Subcutaneous abdominal adipose tissue (tissue), 5 donors: ENCODE results near the gene P2RY2.

Experiments
- H3K27ac ChIP-seq: one replicate; pipeline ENCODE4 v1.7.0; 2013; ENCODE audit warnings: low read depth, mild to moderate bottlenecking, inconsistent platforms, low read length, moderate library complexity
- H3K27me3 ChIP-seq, 5 donors: one replicate each; pipeline ENCODE4 v1.7.0; 2013; ENCODE audit warnings: low read length in 5 of 5, inconsistent platforms in 1 of 5; ENCODE audit not compliant: control insufficient read depth in 5 of 5, insufficient read depth in 4 of 5
- H3K36me3 ChIP-seq, 5 donors: one replicate each; pipeline ENCODE4 v1.7.0; 2013; ENCODE audit warnings: low read length in 5 of 5; ENCODE audit not compliant: control insufficient read depth in 5 of 5, insufficient read depth in 5 of 5
- H3K4me1 ChIP-seq, 5 donors: one replicate each; pipeline ENCODE4 v1.7.0; 2013; ENCODE audit warnings: low read length in 5 of 5, mild to moderate bottlenecking in 3 of 5, moderate library complexity in 1 of 5; ENCODE audit not compliant: control insufficient read depth in 5 of 5, insufficient read depth in 5 of 5
- H3K4me3 ChIP-seq, 5 donors: one replicate each; pipeline ENCODE4 v1.7.0; 2013; ENCODE audit warnings: low read length in 5 of 5, low read depth in 1 of 5
- H3K9ac ChIP-seq, 5 donors: one replicate each; pipeline ENCODE4 v1.7.0; 2013; ENCODE audit warnings: low read length in 5 of 5, mild to moderate bottlenecking in 4 of 5, moderate library complexity in 3 of 5
- H3K9me3 ChIP-seq, 5 donors: one replicate each; pipeline ENCODE4 v1.7.0; 2013; ENCODE audit warnings: low read length in 5 of 5; ENCODE audit not compliant: control insufficient read depth in 5 of 5
- donor health status: healthy.
- donor health status: healthy.
- donor health status: healthy.
- donor health status: healthy.
- donor health status: healthy.

Gene P2RY2

GRCh38 chr11:73217131-73217809 lies 811 bp upstream of the P2RY2 start:
- Histone ChIP-seq H3K27ac (no peak overlapping the region), H3K9me3 (no peaks in the 10 kb centered on the region), H3K9ac (peak overlapping the region in 3 of 5 donors; percentile 8 to 58 (median 33)), H3K4me3 (peak overlapping the region in 3 of 5 donors; percentile 63 to 70 (median 66)), H3K4me1 (peaks cover 0 to 25% (median 15%) of the 10 kb centered on the region in 5 donors), H3K36me3 (no peaks in the 10 kb centered on the region), H3K27me3 (peaks cover 0 to 10% (median 0%) of the 10 kb centered on the region in 5 donors)

GRCh38 chr11:73217810-73218105 lies 323 bp upstream of the P2RY2 start:
- Histone ChIP-seq H3K27ac (no peak overlapping the region), H3K27me3 (peaks cover 0 to 10% (median 0%) of the 10 kb centered on the region in 5 donors), H3K9me3 (no peaks in the 10 kb centered on the region), H3K9ac (peak overlapping the region in 4 of 5 donors; percentile 8 to 73 (median 46)), H3K4me1 (peaks cover 0 to 25% (median 15%) of the 10 kb centered on the region in 5 donors), H3K36me3 (no peaks in the 10 kb centered on the region), H3K4me3 (peak overlapping the region in 4 of 5 donors; percentile 50 to 70 (median 64))

- no peak overlapping the region for H3K27ac ChIP-seq
- H3K9ac ChIP-seq: peak overlapping the region in 3 of 5 donors; percentile 33 to 73 (median 58)
Observed at GRCh38 chr11:73218830-73219215, 742 bp downstream of the P2RY2 start.

GRCh38 chr11:73219396-73220285 lies 1.6 kb downstream of the P2RY2 start:
- Histone ChIP-seq H3K9ac (no peak overlapping the region), H3K4me3 (no peak overlapping the region), H3K9me3 (no peaks in the 10 kb centered on the region), H3K27ac (no peak overlapping the region), H3K27me3 (peaks cover 0 to 10% (median 0%) of the 10 kb centered on the region in 5 donors), H3K4me1 (peaks cover 0 to 22% (median 15%) of the 10 kb centered on the region in 5 donors), H3K36me3 (no peaks in the 10 kb centered on the region)

More at GRCh38 chr11:73218830-73219215, 742 bp downstream of the P2RY2 start:
- no peaks in the 10 kb centered on the region for H3K36me3 ChIP-seq
- peaks cover 0 to 10% (median 0%) of the 10 kb centered on the region in 5 donors for H3K27me3 ChIP-seq
- no peaks in the 10 kb centered on the region for H3K9me3 ChIP-seq
- H3K4me1 ChIP-seq: peaks cover 0 to 25% (median 15%) of the 10 kb centered on the region in 5 donors
- peak overlapping the region in 4 of 5 donors; percentile 50 to 70 (median 64) for H3K4me3 ChIP-seq

GRCh38 chr11:73221451-73221850 lies 3.4 kb downstream of the P2RY2 start:
- Histone ChIP-seq H3K9ac (no peak overlapping the region), H3K9me3 (no peaks in the 10 kb centered on the region), H3K27me3 (peaks cover 0 to 10% (median 0%) of the 10 kb centered on the region in 5 donors), H3K4me3 (no peak overlapping the region), H3K27ac (no peak overlapping the region), H3K4me1 (peaks cover 0 to 22% (median 15%) of the 10 kb centered on the region in 5 donors), H3K36me3 (no peaks in the 10 kb centered on the region)

GRCh38 chr11:73221996-73222395 lies 3.9 kb downstream of the P2RY2 start:
- Histone ChIP-seq H3K4me3 (no peak overlapping the region), H3K27ac (no peak overlapping the region), H3K9ac (no peak overlapping the region), H3K9me3 (no peaks in the 10 kb centered on the region), H3K36me3 (no peaks in the 10 kb centered on the region), H3K27me3 (peaks cover 0 to 10% (median 0%) of the 10 kb centered on the region in 5 donors), H3K4me1 (peaks cover 0 to 20% (median 15%) of the 10 kb centered on the region in 5 donors)

GRCh38 chr11:73223998-73224730 lies 6.1 kb downstream of the P2RY2 start:
- Histone ChIP-seq H3K27ac (no peak overlapping the region), H3K4me3 (no peak overlapping the region), H3K36me3 (no peaks in the 10 kb centered on the region), H3K9ac (no peak overlapping the region), H3K4me1 (peaks cover 0 to 4% (median 0%) of the 10 kb centered on the region in 5 donors), H3K9me3 (no peaks in the 10 kb centered on the region), H3K27me3 (peaks cover 0 to 1% (median 0%) of the 10 kb centered on the region in 5 donors)

GRCh38 chr11:73225001-73225686 lies 7.1 kb downstream of the P2RY2 start:
- Histone ChIP-seq H3K4me3 (no peak overlapping the region), H3K36me3 (no peaks in the 10 kb centered on the region), H3K27ac (no peak overlapping the region), H3K4me1 (peaks cover 0 to 14% (median 0%) of the 10 kb centered on the region in 5 donors), H3K27me3 (peaks cover 0 to under 1% (median 0%) of the 10 kb centered on the region in 5 donors), H3K9me3 (no peaks in the 10 kb centered on the region), H3K9ac (no peak overlapping the region)

- Histone ChIP-seq H3K9ac (no peak overlapping the region), H3K4me1 (peaks cover 0 to 15% (median 0%) of the 10 kb centered on the region in 5 donors), H3K27ac (no peak overlapping the region), H3K36me3 (no peaks in the 10 kb centered on the region), H3K9me3 (no peaks in the 10 kb centered on the region), H3K4me3 (no peak overlapping the region), H3K27me3 (peaks cover 0 to 2% (median 0%) of the 10 kb centered on the region in 5 donors)
Observed at GRCh38 chr11:73225851-73226250, 7.8 kb downstream of the P2RY2 start.
